ENCODE measurements around the gene JARID2.

The JARID2 gene

DNA sequence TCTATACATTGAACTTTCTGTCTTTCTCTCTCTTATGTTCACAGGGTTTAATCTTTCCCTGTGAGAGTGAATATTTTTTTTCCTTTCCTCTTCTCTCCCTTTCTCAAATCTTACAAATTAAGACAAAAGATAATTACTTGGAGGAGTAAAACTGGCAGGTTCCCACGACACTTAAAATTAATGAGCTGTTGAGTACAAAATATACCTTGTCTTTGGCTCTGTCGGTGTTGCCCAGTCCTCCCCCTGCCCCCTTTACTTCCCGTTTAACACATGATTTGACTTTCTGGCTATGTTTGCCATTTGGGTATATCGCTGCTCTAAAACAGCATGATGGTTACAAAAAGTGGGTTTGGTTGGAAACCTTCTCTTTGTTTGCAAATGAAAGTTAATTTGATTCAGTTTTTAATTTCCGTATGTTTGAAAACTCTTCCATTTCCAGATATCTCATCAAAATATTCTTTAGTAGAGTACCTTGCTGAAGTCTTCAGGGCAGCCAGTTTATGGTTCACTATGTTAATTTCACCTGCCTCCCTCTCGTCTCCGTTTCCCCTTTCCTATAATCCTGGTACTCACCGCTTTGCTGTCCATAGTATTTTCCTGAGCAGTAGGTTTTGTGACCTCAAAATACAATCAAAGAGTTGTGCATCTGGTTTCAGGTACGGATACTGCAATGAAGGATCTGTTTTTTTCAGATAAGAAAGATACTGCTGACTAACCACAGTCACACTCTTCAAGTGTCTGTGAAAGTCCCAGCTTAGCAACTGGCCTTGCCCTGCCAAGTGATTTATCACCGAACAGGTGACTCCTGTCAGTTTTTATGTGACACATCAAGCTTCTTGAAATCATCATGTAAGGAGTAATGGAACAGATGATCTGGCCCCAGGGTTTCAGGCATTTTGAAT lies 235.8 kb downstream of the JARID2 start:
- Histone ChIP-seq H3K27me3 (no peaks in the 10 kb centered on the region), H3K9me3 (no peaks in the 10 kb centered on the region), H3K4me1 (peaks cover 0 to 18% (median 6%) of the 10 kb centered on the region in 4 donors), H3K4me3 (no peak overlapping the region), H3K27ac (no peak overlapping the region), H3K36me3 (no peaks in the 10 kb centered on the region)
- intact Hi-C loops (cut with DNase I; ENCODE audit: low total_unique reads): loop anchor here (10.0 kb wide), 1 partner anchor 1267 kb away; no protein-coding TSS in a partner anchor
- DNase-seq: no peak
- TF ChIP-seq, protein P1, sequence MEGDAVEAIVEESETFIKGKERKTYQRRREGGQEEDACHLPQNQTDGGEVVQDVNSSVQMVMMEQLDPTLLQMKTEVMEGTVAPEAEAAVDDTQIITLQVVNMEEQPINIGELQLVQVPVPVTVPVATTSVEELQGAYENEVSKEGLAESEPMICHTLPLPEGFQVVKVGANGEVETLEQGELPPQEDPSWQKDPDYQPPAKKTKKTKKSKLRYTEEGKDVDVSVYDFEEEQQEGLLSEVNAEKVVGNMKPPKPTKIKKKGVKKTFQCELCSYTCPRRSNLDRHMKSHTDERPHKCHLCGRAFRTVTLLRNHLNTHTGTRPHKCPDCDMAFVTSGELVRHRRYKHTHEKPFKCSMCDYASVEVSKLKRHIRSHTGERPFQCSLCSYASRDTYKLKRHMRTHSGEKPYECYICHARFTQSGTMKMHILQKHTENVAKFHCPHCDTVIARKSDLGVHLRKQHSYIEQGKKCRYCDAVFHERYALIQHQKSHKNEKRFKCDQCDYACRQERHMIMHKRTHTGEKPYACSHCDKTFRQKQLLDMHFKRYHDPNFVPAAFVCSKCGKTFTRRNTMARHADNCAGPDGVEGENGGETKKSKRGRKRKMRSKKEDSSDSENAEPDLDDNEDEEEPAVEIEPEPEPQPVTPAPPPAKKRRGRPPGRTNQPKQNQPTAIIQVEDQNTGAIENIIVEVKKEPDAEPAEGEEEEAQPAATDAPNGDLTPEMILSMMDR (IDR thresholded peaks at IDR 0.05): no peak

DNA sequence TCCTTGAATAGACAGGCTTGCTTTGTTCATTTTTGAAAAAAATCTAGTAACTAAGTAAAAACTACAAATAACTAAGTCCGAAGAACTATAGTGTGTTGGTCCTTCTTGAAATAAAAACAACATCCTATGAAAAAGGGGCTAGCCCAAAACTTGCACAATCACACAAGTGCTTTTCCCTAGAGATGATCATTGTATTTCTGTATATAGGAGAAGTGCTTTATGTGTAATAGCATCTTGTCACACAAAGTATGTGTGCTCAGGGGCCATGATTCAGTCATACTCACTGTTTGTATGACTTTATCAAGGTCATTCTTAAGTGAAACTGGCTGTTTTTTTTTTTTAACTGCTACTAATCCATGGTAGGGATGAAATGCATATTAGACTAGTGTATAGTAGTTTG lies 237.2 kb downstream of the JARID2 start:
- Histone ChIP-seq H3K4me3 (no peak overlapping the region), H3K27ac (no peak overlapping the region), H3K36me3 (peaks cover 10 to 11% (median 10%) of the 10 kb centered on the region in 3 donors), H3K4me1 (peaks cover 0 to 4% (median 0%) of the 10 kb centered on the region in 4 donors), H3K27me3 (no peaks in the 10 kb centered on the region), H3K9me3 (no peaks in the 10 kb centered on the region)
- TF ChIP-seq, protein P1 (IDR thresholded peaks at IDR 0.05): no peak
- no peak for DNase-seq
- intact Hi-C loops (cut with DNase I; ENCODE audit: low total_unique reads): loop anchor here (10.0 kb wide), 1 partner anchor 1268 kb away; no protein-coding TSS in a partner anchor

DNA sequence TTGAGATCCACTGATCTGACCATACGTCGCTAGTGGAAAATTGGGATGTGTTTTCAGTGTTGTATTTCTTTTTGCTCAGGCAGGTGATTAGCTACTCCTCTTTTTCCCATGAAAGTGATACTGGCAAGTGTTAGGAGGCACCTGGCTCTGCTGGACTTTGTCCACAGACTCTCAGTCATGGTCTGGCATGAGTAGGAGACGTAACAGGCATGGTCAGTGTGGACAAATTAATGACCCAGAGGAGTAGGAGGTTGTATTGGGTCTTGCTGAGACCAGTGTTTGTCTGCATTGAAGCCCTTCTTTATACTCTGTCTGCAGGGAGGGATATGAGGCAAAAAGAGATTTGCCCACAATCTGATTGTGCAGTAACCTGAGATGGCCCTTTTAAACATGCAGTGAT lies 238.3 kb downstream of the JARID2 start:
- intact Hi-C loops (cut with DNase I; ENCODE audit: low total_unique reads): loop anchor here (10.0 kb wide), 1 partner anchor 1269 kb away; no protein-coding TSS in a partner anchor
- no peak overlapping the region for H3K4me3 ChIP-seq
- H3K4me1 ChIP-seq: no peaks in the 10 kb centered on the region
- peaks cover 18 to 22% (median 18%) of the 10 kb centered on the region in 3 donors for H3K36me3 ChIP-seq
- DNase-seq: no peak
- no peak overlapping the region for H3K27ac ChIP-seq
- H3K9me3 ChIP-seq: no peaks in the 10 kb centered on the region
- H3K27me3 ChIP-seq: no peaks in the 10 kb centered on the region
- TF ChIP-seq, protein P1 (IDR thresholded peaks at IDR 0.05): no peak

DNA sequence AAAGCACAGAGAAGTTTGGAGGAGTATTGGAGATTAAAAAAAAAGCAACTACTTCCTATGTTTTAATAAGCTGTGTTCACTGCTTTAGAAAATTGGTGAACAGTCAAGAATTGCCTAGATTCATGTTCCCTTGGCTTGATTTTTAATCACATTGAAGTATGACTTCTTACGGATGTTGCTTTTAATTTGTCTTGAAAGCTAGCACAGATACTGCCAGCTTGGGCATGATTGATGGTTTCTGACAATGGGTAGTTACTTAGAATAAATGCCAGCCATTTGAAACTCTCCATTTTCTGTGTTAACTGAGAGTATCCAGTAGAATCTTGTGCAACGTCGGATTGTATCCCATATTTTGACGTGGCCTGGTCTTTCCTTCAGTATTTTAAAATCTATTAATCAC lies 239.0 kb downstream of the JARID2 start:
- Histone ChIP-seq H3K4me3 (no peak overlapping the region), H3K36me3 (peaks cover 18 to 28% (median 18%) of the 10 kb centered on the region in 3 donors), H3K27me3 (no peaks in the 10 kb centered on the region), H3K27ac (no peak overlapping the region), H3K9me3 (no peaks in the 10 kb centered on the region), H3K4me1 (no peaks in the 10 kb centered on the region)
- TF ChIP-seq, protein P1 (IDR thresholded peaks at IDR 0.05): no peak
- intact Hi-C loops (cut with DNase I; ENCODE audit: low total_unique reads): loop anchor here (10.0 kb wide), 1 partner anchor 1270 kb away; no protein-coding TSS in a partner anchor
- DNase-seq: no peak

DNA sequence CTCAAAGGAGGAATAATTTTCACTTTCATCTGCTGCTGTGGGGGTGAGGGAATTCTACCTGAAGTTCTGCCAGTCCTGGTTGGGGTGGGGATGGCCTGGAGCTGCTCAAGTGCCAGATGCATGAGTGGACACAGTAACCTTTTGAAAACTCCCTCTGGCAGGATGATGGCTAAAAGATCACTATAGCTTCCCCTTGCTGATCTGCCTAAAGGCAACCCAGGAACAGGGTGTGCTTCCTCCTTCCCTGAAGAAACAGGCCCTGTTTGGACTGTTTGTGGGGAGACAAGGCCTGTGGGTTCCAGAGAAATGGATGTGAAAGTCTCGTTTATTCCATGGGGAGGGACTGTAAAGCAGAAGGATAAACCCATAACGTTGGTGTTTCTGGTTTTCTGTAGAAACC lies 240.1 kb downstream of the JARID2 start:
- Histone ChIP-seq H3K27ac (no peak overlapping the region), H3K4me1 (peaks cover 0 to 1% (median 0%) of the 10 kb centered on the region in 4 donors), H3K9me3 (no peaks in the 10 kb centered on the region), H3K4me3 (no peak overlapping the region), H3K36me3 (peaks cover 18 to 28% (median 18%) of the 10 kb centered on the region in 3 donors), H3K27me3 (no peaks in the 10 kb centered on the region)
- intact Hi-C loops (cut with DNase I; ENCODE audit: low total_unique reads): loop anchor here (10.0 kb wide), 1 partner anchor 1271 kb away; no protein-coding TSS in a partner anchor
- DNase-seq: no peak
- TF ChIP-seq, protein P1 (IDR thresholded peaks at IDR 0.05): no peak

Measured in tibial artery (tissue), 4 donors.